Measurements from ENCODE around the gene SNX33.

DNA sequence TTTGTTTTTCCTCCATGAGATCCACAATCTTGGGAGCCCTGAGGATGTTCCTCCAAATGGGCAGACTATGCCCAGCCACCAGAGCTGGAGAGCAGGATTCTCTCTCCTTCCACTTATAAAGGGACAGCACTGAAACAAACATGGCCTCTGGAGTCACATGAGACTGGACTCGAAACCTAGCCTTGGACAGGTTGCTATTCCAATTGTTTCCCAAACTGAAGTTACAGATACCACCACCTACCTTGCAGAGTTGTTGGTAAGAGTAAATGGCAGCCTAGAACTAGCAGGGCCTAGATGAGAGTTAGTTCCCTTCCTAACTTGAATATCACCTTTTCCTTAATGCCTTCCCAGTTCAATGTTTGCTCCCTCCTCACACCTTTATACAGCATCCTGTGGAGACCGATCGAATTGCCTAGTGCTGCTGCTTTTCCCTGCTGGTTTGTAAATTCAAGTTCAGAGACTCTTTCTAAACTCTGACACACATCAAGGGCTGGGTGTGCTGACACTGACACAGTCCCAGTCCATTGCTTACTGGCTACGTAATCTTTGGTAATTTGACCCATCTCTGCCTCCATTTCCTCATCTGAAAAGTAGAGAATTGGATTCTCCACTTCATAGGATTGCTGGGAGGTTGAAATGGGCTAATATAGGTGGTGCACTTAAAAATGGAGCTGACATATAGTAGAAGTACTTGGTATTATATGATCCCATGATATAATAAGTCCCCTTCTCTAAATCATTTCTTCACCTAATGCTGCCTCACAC, 10.3 kb upstream of the SNX33 start:
- TF ChIP-seq, protein P1, sequence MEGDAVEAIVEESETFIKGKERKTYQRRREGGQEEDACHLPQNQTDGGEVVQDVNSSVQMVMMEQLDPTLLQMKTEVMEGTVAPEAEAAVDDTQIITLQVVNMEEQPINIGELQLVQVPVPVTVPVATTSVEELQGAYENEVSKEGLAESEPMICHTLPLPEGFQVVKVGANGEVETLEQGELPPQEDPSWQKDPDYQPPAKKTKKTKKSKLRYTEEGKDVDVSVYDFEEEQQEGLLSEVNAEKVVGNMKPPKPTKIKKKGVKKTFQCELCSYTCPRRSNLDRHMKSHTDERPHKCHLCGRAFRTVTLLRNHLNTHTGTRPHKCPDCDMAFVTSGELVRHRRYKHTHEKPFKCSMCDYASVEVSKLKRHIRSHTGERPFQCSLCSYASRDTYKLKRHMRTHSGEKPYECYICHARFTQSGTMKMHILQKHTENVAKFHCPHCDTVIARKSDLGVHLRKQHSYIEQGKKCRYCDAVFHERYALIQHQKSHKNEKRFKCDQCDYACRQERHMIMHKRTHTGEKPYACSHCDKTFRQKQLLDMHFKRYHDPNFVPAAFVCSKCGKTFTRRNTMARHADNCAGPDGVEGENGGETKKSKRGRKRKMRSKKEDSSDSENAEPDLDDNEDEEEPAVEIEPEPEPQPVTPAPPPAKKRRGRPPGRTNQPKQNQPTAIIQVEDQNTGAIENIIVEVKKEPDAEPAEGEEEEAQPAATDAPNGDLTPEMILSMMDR (IDR thresholded peaks at IDR 0.05 in 2 of 3, conservative IDR thresholded peaks at IDR 0.05 in 1 of 3; ENCODE audit: borderline replicate concordance in 1 of 3, insufficient read depth in 1 of 3, low read depth in 2 of 3, low read length in 2 of 3): no peak
- TF ChIP-seq, protein P2, sequence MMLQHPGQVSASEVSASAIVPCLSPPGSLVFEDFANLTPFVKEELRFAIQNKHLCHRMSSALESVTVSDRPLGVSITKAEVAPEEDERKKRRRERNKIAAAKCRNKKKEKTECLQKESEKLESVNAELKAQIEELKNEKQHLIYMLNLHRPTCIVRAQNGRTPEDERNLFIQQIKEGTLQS (IDR thresholded peaks at IDR 0.05): no peak
- TF ChIP-seq, protein P3, sequence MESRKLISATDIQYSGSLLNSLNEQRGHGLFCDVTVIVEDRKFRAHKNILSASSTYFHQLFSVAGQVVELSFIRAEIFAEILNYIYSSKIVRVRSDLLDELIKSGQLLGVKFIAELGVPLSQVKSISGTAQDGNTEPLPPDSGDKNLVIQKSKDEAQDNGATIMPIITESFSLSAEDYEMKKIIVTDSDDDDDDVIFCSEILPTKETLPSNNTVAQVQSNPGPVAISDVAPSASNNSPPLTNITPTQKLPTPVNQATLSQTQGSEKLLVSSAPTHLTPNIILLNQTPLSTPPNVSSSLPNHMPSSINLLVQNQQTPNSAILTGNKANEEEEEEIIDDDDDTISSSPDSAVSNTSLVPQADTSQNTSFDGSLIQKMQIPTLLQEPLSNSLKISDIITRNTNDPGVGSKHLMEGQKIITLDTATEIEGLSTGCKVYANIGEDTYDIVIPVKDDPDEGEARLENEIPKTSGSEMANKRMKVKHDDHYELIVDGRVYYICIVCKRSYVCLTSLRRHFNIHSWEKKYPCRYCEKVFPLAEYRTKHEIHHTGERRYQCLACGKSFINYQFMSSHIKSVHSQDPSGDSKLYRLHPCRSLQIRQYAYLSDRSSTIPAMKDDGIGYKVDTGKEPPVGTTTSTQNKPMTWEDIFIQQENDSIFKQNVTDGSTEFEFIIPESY (IDR thresholded peaks at IDR 0.05; ENCODE audit: extremely low read depth, insufficient replicate concordance, low read length): no peak
- TF ChIP-seq ZFX (IDR thresholded peaks at IDR 0.05) (no peak), EZH2 (IDR thresholded peaks at IDR 0.05) (no peak), EZH2phosphoT487 (IDR thresholded peaks at IDR 0.05; ENCODE audit: borderline replicate concordance) (no peak), TCF7L2 (IDR thresholded peaks at IDR 0.05; ENCODE audit: borderline replicate concordance, extremely low read depth, insufficient read depth, insufficient read length) (no peak)
